ENCODE measurements around the gene RBM7. TPM values are rescaled to one million over a fixed set of nuclear protein-coding genes. Genes with fewer than 3 reads are reported as not detected.

RBM7 gene
- total RNA-seq, 4 donors from 2014 or later = 5.6 to 25.9 (median 23.1) TPM

GRCh38 chr11:114412946-114413345, 12.5 kb downstream of the RBM7 start:
- H3K27ac ChIP-seq = no peak overlapping the region
- in situ Hi-C loops (cut with MboI; ENCODE audit: low pct_ligation_motif_present in 1 of 4, low pct_unique_long_range_greater_than_20kb in 1 of 4, low sequenced_read_pairs in 3 of 4) (no loop called here), intact Hi-C loops (cut with DNase I; ENCODE audit: low total_unique reads) (no loop called here)
- no peak overlapping the region for H3K4me3 ChIP-seq
- H3K4me1 ChIP-seq = no peaks in the 10 kb centered on the region
- WGBS, 2 donors (ENCODE audit: low coverage in 1 of 2) = 96 to 97% methylated on average over 4 of the region's 4 CpGs
- H3K27me3 ChIP-seq = no peaks in the 10 kb centered on the region
- peaks cover 0 to 21% (median 6%) of the 10 kb centered on the region in 4 donors for H3K36me3 ChIP-seq
- H3K9me3 ChIP-seq = no peaks in the 10 kb centered on the region
- TF ChIP-seq EP300 (IDR thresholded peaks at IDR 0.05; ENCODE audit: low read depth) (no peak), POLR2AphosphoS5 (IDR thresholded peaks at IDR 0.05) (no peak), POLR2A (IDR thresholded peaks at IDR 0.05) (no peak)
- TF ChIP-seq, protein P1, sequence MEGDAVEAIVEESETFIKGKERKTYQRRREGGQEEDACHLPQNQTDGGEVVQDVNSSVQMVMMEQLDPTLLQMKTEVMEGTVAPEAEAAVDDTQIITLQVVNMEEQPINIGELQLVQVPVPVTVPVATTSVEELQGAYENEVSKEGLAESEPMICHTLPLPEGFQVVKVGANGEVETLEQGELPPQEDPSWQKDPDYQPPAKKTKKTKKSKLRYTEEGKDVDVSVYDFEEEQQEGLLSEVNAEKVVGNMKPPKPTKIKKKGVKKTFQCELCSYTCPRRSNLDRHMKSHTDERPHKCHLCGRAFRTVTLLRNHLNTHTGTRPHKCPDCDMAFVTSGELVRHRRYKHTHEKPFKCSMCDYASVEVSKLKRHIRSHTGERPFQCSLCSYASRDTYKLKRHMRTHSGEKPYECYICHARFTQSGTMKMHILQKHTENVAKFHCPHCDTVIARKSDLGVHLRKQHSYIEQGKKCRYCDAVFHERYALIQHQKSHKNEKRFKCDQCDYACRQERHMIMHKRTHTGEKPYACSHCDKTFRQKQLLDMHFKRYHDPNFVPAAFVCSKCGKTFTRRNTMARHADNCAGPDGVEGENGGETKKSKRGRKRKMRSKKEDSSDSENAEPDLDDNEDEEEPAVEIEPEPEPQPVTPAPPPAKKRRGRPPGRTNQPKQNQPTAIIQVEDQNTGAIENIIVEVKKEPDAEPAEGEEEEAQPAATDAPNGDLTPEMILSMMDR (IDR thresholded peaks at IDR 0.05) = no peak
- DNase-seq = no peak

- H3K36me3 ChIP-seq = peaks cover 0 to 13% (median 4%) of the 10 kb centered on the region in 4 donors
- TF ChIP-seq POLR2AphosphoS5 (IDR thresholded peaks at IDR 0.05) (no peak), EP300 (IDR thresholded peaks at IDR 0.05; ENCODE audit: low read depth) (no peak), POLR2A (IDR thresholded peaks at IDR 0.05) (no peak)
- TF ChIP-seq, protein P1 (IDR thresholded peaks at IDR 0.05) = no peak
- intact Hi-C loops (cut with DNase I; ENCODE audit: low total_unique reads) (no loop called here), in situ Hi-C loops (cut with MboI; ENCODE audit: low pct_ligation_motif_present in 1 of 4, low pct_unique_long_range_greater_than_20kb in 1 of 4, low sequenced_read_pairs in 3 of 4) (no loop called here)
- no peak overlapping the region for H3K4me3 ChIP-seq
- 88 to 96% methylated on average over 5 to 10 of the region's 10 CpGs for WGBS, 2 donors (ENCODE audit: low coverage in 1 of 2)
- no peak for DNase-seq
- no peaks in the 10 kb centered on the region for H3K27me3 ChIP-seq
- H3K27ac ChIP-seq = no peak overlapping the region
- H3K4me1 ChIP-seq = no peaks in the 10 kb centered on the region
- no peaks in the 10 kb centered on the region for H3K9me3 ChIP-seq
Measured at GRCh38 chr11:114413958-114414357, 13.5 kb downstream of the RBM7 start.

- no peak for DNase-seq
- Histone ChIP-seq H3K9me3 (no peaks in the 10 kb centered on the region), H3K27me3 (no peaks in the 10 kb centered on the region), H3K27ac (no peak overlapping the region), H3K4me3 (no peak overlapping the region), H3K4me1 (no peaks in the 10 kb centered on the region), H3K36me3 (peaks cover 0 to 3% (median 0%) of the 10 kb centered on the region in 4 donors)
- TF ChIP-seq POLR2AphosphoS5 (IDR thresholded peaks at IDR 0.05) = no peak
- TF ChIP-seq, protein P1 (IDR thresholded peaks at IDR 0.05) = no peak
- TF ChIP-seq EP300 (IDR thresholded peaks at IDR 0.05; ENCODE audit: low read depth) = no peak
- TF ChIP-seq POLR2A (IDR thresholded peaks at IDR 0.05) = no peak
- in situ Hi-C loops (cut with MboI; ENCODE audit: low pct_ligation_motif_present in 1 of 4, low pct_unique_long_range_greater_than_20kb in 1 of 4, low sequenced_read_pairs in 3 of 4) (no loop called here), intact Hi-C loops (cut with DNase I; ENCODE audit: low total_unique reads) (no loop called here)
Measured at GRCh38 chr11:114416441-114416961, 16.0 kb downstream of the RBM7 start.

DNA sequence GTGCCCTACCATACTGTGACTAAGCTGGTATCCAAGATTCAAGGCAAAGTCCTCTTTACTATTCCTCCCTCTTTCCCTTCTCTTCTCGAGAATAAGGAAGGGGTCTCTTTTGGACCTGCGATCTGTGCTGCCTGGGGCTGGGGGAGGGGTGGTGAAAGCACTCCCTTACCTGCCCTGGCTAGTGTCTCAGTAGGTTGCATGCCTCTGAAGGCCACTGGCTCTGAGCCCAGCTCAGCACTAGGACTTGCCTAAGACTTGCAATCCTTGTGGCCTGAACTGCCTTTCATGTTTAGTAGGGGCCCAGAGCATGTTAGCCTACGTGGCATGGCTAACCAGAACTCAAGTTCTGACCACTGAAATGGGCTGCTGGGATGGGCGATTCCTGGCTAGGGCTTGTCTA, 25.8 kb downstream of the RBM7 start:
- WGBS, 2 donors (ENCODE audit: low coverage in 1 of 2) = 94 to 100% methylated on average over 1 to 4 of the region's 4 CpGs
- intact Hi-C loops (cut with DNase I; ENCODE audit: low total_unique reads) (no loop called here), in situ Hi-C loops (cut with MboI; ENCODE audit: low pct_ligation_motif_present in 1 of 4, low pct_unique_long_range_greater_than_20kb in 1 of 4, low sequenced_read_pairs in 3 of 4) (no loop called here)
- Histone ChIP-seq H3K27me3 (no peaks in the 10 kb centered on the region), H3K9me3 (no peaks in the 10 kb centered on the region), H3K4me3 (no peak overlapping the region), H3K27ac (no peak overlapping the region), H3K36me3 (no peaks in the 10 kb centered on the region), H3K4me1 (no peaks in the 10 kb centered on the region)
- no peak for DNase-seq
- TF ChIP-seq POLR2A (IDR thresholded peaks at IDR 0.05) (no peak), POLR2AphosphoS5 (IDR thresholded peaks at IDR 0.05) (no peak), EP300 (IDR thresholded peaks at IDR 0.05; ENCODE audit: low read depth) (no peak)
- TF ChIP-seq, protein P1 (IDR thresholded peaks at IDR 0.05) = no peak
